C4-2B (cell line): Measurements from ENCODE around the gene DNAH7.

Experiments used
- H3K27ac ChIP-seq: fragments of 450-650 bp; 2 replicates; pipeline ENCODE4 v1.5.1; 2017
- CTCF ChIP-seq: fragments of 450-650 bp; conservative IDR thresholded peaks from 2 replicates; pipeline ENCODE4 v1.5.1; 2017; ENCODE audit warnings: mild to moderate bottlenecking
- ZFX ChIP-seq: fragments of 450-650 bp; IDR thresholded peaks from 2 replicates; pipeline ENCODE4 v1.6.1; 2017

Gene DNAH7

DNA sequence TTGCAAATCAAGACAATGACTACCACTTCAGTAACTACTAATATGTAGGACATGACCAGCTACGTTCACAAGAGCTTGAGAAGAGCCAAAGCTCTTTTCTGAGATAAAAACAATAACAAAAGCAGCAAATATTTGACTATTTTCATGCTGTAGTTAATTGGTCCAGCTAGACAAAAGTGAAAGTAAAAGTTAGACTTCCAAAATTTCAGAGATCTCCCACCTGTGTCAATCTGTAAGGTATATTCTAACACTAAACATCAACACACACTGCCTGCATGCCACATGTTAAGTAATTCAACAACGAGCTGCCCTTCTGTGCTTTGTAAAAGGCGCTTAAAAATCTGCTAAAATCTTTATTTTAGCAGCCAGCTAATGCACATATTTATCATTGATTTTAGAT, 225.7 kb downstream of the DNAH7 start:
- no peak overlapping the region for H3K27ac ChIP-seq
- TF ChIP-seq ZFX = no peak
- no peak for TF ChIP-seq CTCF

DNA sequence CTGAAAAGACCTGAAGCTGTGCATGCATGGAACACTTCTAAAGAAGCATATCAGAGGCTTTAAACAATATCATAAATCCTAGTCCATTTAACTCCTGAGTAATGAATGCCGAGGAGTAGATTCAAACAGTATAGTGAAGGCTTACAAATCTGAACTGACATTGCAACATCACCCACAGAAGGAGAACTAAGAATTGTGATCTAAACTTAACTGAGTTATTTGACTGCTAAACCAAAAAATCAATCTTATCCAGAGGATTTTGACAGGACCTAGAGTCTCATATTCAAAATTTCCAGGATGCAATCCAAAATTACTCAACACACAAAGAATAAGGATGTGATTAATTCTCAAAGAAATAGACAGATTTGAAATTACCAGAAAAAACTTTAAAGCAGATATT, 230.6 kb downstream of the DNAH7 start:
- TF ChIP-seq CTCF = no peak
- no peak for TF ChIP-seq ZFX
- H3K27ac ChIP-seq = no peak overlapping the region

GRCh38 chr2:195836002-195836401, 232.6 kb downstream of the DNAH7 start:
- no peak overlapping the region for H3K27ac ChIP-seq
- TF ChIP-seq ZFX (no peak), CTCF (no peak)

GRCh38 chr2:195834836-195835235, 233.8 kb downstream of the DNAH7 start:
- no peak for TF ChIP-seq CTCF
- TF ChIP-seq ZFX = no peak
- no peak overlapping the region for H3K27ac ChIP-seq

DNA sequence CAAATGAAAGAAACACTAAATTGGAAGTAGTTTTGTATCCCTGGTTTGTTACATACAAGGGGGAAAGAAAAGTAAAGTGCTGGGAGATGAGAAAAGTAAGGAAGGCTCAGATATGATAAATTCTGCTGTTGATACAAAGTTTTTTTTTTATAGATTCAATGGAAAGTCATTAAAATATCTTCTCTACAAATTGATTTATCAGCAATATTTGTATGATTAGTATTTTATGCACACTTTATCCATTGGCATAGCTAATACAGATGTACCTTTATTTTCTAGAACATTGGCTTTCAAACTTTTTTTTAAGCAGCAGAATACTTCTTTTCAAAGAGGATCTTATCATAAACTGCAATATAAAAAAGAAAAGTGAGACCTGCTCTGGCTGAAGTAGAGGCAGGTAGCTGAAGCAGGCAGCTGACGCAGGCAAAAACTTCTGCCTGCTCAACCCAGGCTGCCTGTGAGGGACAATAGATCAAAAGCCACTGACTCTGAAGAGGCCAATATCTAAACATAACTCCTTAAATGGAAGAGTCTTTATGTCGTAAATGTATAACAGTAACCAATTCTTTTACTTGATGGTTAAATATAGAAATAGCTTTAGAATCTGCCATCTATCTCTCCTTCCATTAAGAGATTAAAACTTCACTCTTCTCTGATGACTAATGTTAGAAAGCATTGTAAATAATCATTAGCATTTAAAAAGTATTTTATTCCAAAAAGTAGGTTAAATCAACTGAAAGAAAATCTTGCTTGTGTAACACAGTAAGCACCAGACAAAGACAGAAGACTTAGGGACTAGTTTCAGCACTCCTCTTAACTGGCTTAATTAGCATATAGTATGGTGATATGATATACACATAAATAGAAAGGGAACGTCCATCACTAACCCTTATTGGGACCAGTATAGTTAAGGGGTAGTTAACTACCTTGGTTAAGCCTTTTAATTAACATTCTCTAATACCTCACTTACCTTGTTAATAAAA, 237.4 kb downstream of the DNAH7 start:
- TF ChIP-seq ZFX = no peak
- no peak for TF ChIP-seq CTCF
- no peak overlapping the region for H3K27ac ChIP-seq

GRCh38 chr2:195824478-195824877, 244.2 kb downstream of the DNAH7 start:
- TF ChIP-seq ZFX = no peak
- no peak overlapping the region for H3K27ac ChIP-seq

- H3K27ac ChIP-seq = no peak overlapping the region
- TF ChIP-seq ZFX = no peak
- no peak for TF ChIP-seq CTCF
These were observed 245.4 kb downstream of the DNAH7 start for GRCh38 chr2:195823206-195823605.

DNA sequence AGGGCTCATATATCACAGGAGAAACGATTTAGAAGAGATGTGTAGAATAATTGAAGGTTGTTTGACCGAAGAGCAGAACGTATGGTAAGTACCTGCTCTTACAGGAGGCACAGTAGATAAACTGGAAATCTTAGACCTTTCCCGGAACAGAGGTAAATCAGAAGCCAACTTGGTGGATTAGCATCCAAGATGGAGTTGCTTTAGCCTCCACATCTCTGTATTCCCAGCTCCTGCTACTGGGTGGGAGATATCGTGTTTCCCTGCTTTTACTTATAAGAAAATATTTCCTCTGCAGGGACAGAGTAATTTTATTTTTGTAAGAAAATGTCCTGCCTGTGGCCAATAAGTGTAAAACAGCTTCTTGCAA, 247.1 kb downstream of the DNAH7 start:
- no peak overlapping the region for H3K27ac ChIP-seq
- no peak for TF ChIP-seq CTCF
- TF ChIP-seq ZFX = no peak
